ENCODE data around the gene PLA2G5. TPM values are rescaled to one million over a fixed set of nuclear protein-coding genes. Genes with fewer than 3 reads are reported as not detected.

PLA2G5 gene
- total and polyA plus RNA-seq, 2 of the 8 experiments (the other 6 are each of a cell fraction or from before 2014, with no cell fraction given): 0.05 TPM; not detected in 1

- Histone ChIP-seq H3K9ac (replicated peaks in 1 of 4; ENCODE audit: extremely low read depth in 1 of 4, low read depth in 3 of 4, low read length in 3 of 4) (no peak overlapping the region), H4K91ac (replicated peaks; ENCODE audit: insufficient read length, low read length) (no peak overlapping the region), H2BK5ac (ENCODE audit: low read depth, low read length) (no peak overlapping the region), H3K14ac (ENCODE audit: insufficient read length) (no peak overlapping the region), H3K4me1 (replicated peaks in 1 of 4; ENCODE audit: control insufficient read depth in 3 of 4, insufficient read depth in 4 of 4, low read length in 3 of 4) (peaks cover 2 to 5% (median 3%) of the 10 kb centered on the region in 4 experiments; a peak in 4 of 7 replicates), H4K5ac (ENCODE audit: insufficient read length, low read depth, low read length) (no peak overlapping the region), H4K8ac (ENCODE audit: extremely low read depth, insufficient read depth, low read length) (no peak overlapping the region), H2BK20ac (ENCODE audit: low read length) (no peak overlapping the region), H4K20me1 (replicated peaks in 1 of 2; ENCODE audit: control insufficient read depth in 1 of 2, insufficient read depth in 2 of 2, low read length in 2 of 2) (no peaks in the 10 kb centered on the region), H2BK120ac (replicated peaks; ENCODE audit: low read depth, low read length) (no peak overlapping the region), H3K4ac (replicated peaks; ENCODE audit: insufficient read length, low read depth, low read length) (no peak overlapping the region), H3K56ac (replicated peaks; ENCODE audit: insufficient read length, low read depth, low read length) (no peak overlapping the region), H3K27ac (ENCODE audit: low read depth, low read length) (no peak overlapping the region), H3K4me2 (ENCODE audit: insufficient read depth in 1 of 2, low read depth in 2 of 2, low read length in 2 of 2) (no peak overlapping the region), H3K36me3 (ENCODE audit: control insufficient read depth in 2 of 4, insufficient read depth in 4 of 4, low read length in 3 of 4) (no peaks in the 10 kb centered on the region), H3K18ac (ENCODE audit: extremely low read depth, low read length) (no peak overlapping the region), H3K4me3 (ENCODE audit: extremely low read depth in 1 of 4, insufficient read depth in 2 of 4, low read depth in 3 of 4, low read length in 4 of 4) (no peak overlapping the region), H3K23me2 (ENCODE audit: low read depth, low read length) (no peaks in the 10 kb centered on the region), H3K27me3 (replicated peaks in 1 of 4; ENCODE audit: control insufficient read depth in 3 of 4, extremely low read depth in 1 of 4, insufficient read depth in 3 of 4, low read length in 3 of 4) (no peaks in the 10 kb centered on the region), H3K9me3 (ENCODE audit: insufficient read depth in 2 of 2, low read depth in 1 of 2, low read length in 1 of 2) (no peaks in the 10 kb centered on the region; a peak in 1 of 4 replicates), H3K23ac (ENCODE audit: insufficient read length) (no peak overlapping the region), H2AFZ (ENCODE audit: low read length) (no peak overlapping the region), H3K79me2 (ENCODE audit: control insufficient read depth in 1 of 2, insufficient read depth in 2 of 2, low read length in 2 of 2) (no peaks in the 10 kb centered on the region), H3K79me1 (ENCODE audit: low read depth, low read length) (no peaks in the 10 kb centered on the region), H2AK5ac (ENCODE audit: low read depth, low read length) (no peak overlapping the region), H2BK15ac (ENCODE audit: low read length) (no peak overlapping the region), H2BK12ac (ENCODE audit: low read depth, low read length) (no peak overlapping the region)
- ChIA-PET CTCF (ENCODE audit: partially characterized antibody) (interaction anchor here (0.6 to 2.5 kb wide), 4 partner anchors 10 to 464 kb away, joined by 3 to 13 read pairs (median 3); no protein-coding TSS in a partner anchor), POLR2A (ENCODE audit: partially characterized antibody) (no interaction called here)
- DNase-seq (ENCODE audit: low read depth in 1 of 2, low spot score in 2 of 2) (no peak), FAIRE-seq (no peak)
- WGBS, 2 experiments (ENCODE audit: extremely low coverage in 1 of 2, insufficient coverage in 1 of 2, insufficient read length in 1 of 2, insufficient replicate concordance in 2 of 2, low coverage in 1 of 2, low lambda C conversion rate in 2 of 2, missing lambda C conversion rate in 1 of 2): 100% methylated on average over 4 of the region's 5 CpGs; no CpG with 5 or more reads in 1 of the 2 experiments
- TF ChIP-seq CHD1 (IDR thresholded peaks at IDR 0.05; ENCODE audit: low read depth, low read length): no peak
- TF ChIP-seq EZH2 (IDR thresholded peaks at IDR 0.05; ENCODE audit: low read depth, low read length, severe bottlenecking): no peak
- TF ChIP-seq CBX8 (IDR thresholded peaks at IDR 0.05; ENCODE audit: borderline replicate concordance, low read depth, low read length): no peak
- no peak for TF ChIP-seq HDAC2 (IDR thresholded peaks at IDR 0.05; ENCODE audit: borderline replicate concordance in 1 of 2, low read depth in 2 of 2, low read length in 2 of 2)
- TF ChIP-seq SP2 (IDR thresholded peaks at IDR 0.05; ENCODE audit: low read length): no peak
- no peak for TF ChIP-seq POU5F1 (IDR thresholded peaks at IDR 0.05; ENCODE audit: low read depth, low read length)
- TF ChIP-seq SIX5 (IDR thresholded peaks at IDR 0.05; ENCODE audit: low read depth, low read length): no peak
- no peak for TF ChIP-seq BCL11A (IDR thresholded peaks at IDR 0.05; ENCODE audit: low read depth in 2 of 2, low read length in 2 of 2)
- TF ChIP-seq, protein P1, sequence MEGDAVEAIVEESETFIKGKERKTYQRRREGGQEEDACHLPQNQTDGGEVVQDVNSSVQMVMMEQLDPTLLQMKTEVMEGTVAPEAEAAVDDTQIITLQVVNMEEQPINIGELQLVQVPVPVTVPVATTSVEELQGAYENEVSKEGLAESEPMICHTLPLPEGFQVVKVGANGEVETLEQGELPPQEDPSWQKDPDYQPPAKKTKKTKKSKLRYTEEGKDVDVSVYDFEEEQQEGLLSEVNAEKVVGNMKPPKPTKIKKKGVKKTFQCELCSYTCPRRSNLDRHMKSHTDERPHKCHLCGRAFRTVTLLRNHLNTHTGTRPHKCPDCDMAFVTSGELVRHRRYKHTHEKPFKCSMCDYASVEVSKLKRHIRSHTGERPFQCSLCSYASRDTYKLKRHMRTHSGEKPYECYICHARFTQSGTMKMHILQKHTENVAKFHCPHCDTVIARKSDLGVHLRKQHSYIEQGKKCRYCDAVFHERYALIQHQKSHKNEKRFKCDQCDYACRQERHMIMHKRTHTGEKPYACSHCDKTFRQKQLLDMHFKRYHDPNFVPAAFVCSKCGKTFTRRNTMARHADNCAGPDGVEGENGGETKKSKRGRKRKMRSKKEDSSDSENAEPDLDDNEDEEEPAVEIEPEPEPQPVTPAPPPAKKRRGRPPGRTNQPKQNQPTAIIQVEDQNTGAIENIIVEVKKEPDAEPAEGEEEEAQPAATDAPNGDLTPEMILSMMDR (IDR thresholded peaks at IDR 0.05; ENCODE audit: control extremely low read depth in 1 of 3, insufficient read depth in 1 of 3, low read depth in 1 of 3, low read length in 3 of 3): no peak
- no peak for TF ChIP-seq KDM5A (IDR thresholded peaks at IDR 0.05; ENCODE audit: low read length)
- no peak for TF ChIP-seq TAF7 (optimal IDR thresholded peaks at IDR 0.05; ENCODE audit: borderline replicate concordance, low read depth, low read length)
Observed at GRCh38 chr1:20111452-20111851, 41.5 kb downstream of the PLA2G5 start.
